H1 (cell line): ENCODE data around the gene IKZF1. TPM values are rescaled to one million over a fixed set of nuclear protein-coding genes. Genes with fewer than 3 reads are reported as not detected.

Experiments used
- EGR1 ChIP-seq: IDR thresholded peaks from 2 replicates; pipeline ENCODE4 v1.6.1; 2011; ENCODE audit warnings: low read depth, low read length, borderline replicate concordance
- EZH2 ChIP-seq: fragments of 200-600 bp; sonication (generic); IDR thresholded peaks from 2 replicates; pipeline ENCODE4 v1.7.1; 2012; ENCODE audit warnings: low read depth, mild to moderate bottlenecking, moderate library complexity, low read length, inconsistent platforms; ENCODE audit not compliant: severe bottlenecking
- POU5F1 ChIP-seq: IDR thresholded peaks from 2 replicates; pipeline ENCODE4 v1.6.1; 2011; ENCODE audit warnings: low read depth, mild to moderate bottlenecking, low read length, moderate library complexity
- RBBP5 ChIP-seq: IDR thresholded peaks from 2 replicates; pipeline ENCODE4 v1.7.1; 2012; ENCODE audit warnings: low read depth, mild to moderate bottlenecking, inconsistent platforms, low read length, moderate library complexity, borderline replicate concordance
- polyA plus RNA-seq, 7 experiments: library from polyadenylated mRNA; depleted of rRNA in 3 of 7; stranded (reverse) in 5 of 7; unstranded in 2 of 7; fragments of >200 nt in 5 of 7; fragments of 200-250 nt in 2 of 7; gene quantifications; 1 replicate in 5 of 7; 2 replicates in 1 of 7; 4 replicates in 1 of 7; pipeline versions ENCODE4 v1.2.1 to v1.2.3, GENCODE V29; 2011 to 2013; ENCODE audit warnings: missing spikeins in 2 of 7, mixed read lengths in 2 of 7
- total RNA-seq: library from RNA; stranded (reverse); fragmentation: NEBNext Ultra II Directional; extraction: Animal tissue kit (Norgen Biotek cat#: 25700); gene quantifications from 2 replicates; pipeline ENCODE4 v1.2.1, GENCODE V29; 2021
- TF ChIP-seq, protein P1 (sequence below): IDR thresholded peaks from 2 replicates; pipeline ENCODE4 v1.6.1; 2012; ENCODE audit warnings: low read length, inconsistent platforms

Gene IKZF1
- total and polyA plus RNA-seq, 2 of the 8 experiments (the other 6 are each of a cell fraction or from before 2014, with no cell fraction given) = 0.74 to 1.5 TPM

DNA sequence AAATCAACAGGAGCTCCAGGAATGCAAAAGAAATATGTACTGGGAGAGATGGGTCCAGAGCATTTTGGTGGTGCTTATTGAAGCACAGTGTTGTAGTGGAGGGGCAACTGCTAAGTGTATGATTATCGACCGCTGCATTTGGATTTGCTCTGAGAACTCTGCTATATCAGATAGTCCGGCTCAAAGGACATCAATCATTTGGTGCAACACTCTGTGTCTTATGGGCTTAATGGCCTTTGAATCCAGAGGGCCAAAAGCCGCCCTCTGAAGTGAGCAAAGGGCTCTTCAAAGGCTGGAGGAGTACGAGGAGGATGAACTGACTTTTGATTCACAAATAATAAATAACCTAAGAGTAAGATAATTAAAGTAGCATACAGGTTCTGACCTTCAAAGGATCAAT lies 9.4 kb upstream of the IKZF1 start (continued):
- TF ChIP-seq, protein P1, sequence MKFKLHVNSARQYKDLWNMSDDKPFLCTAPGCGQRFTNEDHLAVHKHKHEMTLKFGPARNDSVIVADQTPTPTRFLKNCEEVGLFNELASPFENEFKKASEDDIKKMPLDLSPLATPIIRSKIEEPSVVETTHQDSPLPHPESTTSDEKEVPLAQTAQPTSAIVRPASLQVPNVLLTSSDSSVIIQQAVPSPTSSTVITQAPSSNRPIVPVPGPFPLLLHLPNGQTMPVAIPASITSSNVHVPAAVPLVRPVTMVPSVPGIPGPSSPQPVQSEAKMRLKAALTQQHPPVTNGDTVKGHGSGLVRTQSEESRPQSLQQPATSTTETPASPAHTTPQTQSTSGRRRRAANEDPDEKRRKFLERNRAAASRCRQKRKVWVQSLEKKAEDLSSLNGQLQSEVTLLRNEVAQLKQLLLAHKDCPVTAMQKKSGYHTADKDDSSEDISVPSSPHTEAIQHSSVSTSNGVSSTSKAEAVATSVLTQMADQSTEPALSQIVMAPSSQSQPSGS = no peak
- TF ChIP-seq RBBP5 (no peak), POU5F1 (no peak), EGR1 (no peak), EZH2 (no peak)
